Activated CD8-positive, alpha-beta memory T cell treated with anti-CD3 and anti-CD28 coated beads, Interleukin-2, amount 50 U/mL, for 1 hour (primary cell): ENCODE data around the gene STT3B.
A peak's percentile ranks its signal among the peaks of the same experiment; 100 is the strongest.
"Not testable (repeated sequence)": the region's sequence is repeated elsewhere in the genome, so short reads cannot be mapped to it uniquely, and the experiment has no call there.

Experiments used
- DNase-seq: peaks from one replicate; pipeline ENCODE4 v3.0.0-alpha.2; 2020; ENCODE audit errors: extremely low read depth

Gene STT3B

GRCh38 chr3:31532587-31533168, at the start of gene STT3B:
Gene STT3B, plus strand, starts transcription at chr3:31532925. Its CDS starts 74 bp downstream, at chr3:31532999.
- peak; percentile 39 for DNase-seq

- no peak for DNase-seq
Measured at GRCh38 chr3:31483776-31484175, 48.9 kb upstream of the STT3B start.

DNA sequence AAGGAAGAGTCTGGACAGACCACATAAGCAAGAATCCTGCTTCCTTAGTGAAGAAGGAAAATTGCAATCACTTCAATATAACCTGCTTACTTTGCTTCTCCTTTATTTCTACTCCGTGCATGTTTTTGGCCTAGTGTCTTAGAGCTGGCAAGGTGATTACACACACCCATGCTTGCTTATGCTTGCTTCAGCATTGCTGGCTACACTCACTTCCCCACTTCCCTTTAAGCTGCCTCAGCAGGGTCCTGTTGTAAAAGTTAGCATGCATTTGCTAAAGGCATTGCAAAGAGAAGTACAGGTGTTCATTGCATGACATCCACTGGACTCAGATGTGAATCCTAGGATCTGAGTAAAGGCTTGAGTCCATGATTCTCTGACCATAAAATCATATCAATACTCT, 47.5 kb upstream of the STT3B start:
- DNase-seq = no peak

DNA sequence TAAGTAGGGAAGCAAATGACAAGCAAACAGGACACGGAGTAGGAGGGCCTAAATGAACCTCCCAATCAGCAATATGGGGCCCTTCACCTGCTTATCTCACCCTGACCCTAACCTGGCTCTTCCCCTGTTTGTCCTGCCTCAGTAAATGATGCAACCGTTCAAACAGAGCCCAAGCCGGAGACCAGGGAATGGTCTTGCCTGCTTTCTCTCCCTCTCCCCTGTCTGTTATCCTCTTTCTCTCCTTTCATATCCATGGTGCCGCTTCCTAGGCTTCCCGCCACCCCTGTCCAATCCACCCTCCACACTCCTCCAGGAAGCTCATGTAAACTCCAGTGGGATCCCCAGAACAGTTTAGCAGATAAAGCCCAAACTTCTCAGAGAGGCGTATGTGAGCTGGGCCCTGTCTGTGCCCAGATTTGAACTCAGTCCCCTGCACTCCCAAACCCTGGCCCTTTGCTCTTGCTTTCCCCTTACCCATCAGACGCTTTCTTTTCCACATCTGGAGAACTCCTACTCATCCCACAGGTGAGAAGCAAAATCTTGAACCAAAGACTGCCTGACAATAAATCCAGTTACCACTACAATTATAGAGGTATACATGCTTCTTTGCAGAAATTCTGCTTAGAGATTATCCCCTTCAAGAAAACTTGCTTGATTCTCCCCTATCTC, 45.7 kb upstream of the STT3B start:
- DNase-seq = no peak

DNA sequence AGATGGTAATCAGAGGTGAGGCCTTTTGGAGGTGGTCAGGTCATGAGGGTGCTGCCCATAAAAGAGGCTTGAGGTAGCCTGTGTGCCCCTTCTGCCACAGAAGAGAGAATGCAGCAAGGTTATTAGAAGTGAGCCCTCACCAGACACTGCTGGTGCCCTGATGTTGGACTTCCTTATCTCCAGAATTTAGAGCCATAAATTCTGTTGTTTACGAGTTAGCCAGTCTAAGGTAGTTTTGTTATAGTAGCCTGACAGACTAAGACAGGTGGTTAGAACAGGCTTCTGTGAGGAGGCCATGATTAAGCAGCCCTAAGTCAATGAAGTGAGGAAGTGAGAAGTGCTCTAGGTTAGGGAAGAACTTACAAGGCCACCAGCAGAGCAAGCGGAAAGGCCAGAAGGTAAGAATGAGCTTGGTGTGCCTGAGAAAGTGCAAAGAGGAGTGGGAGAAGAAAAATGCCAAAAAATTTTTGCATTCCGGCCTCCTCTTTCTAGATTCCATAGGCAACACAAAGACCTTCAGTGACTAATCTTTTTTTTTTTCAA, 44.2 kb upstream of the STT3B start:
- no peak for DNase-seq

DNA sequence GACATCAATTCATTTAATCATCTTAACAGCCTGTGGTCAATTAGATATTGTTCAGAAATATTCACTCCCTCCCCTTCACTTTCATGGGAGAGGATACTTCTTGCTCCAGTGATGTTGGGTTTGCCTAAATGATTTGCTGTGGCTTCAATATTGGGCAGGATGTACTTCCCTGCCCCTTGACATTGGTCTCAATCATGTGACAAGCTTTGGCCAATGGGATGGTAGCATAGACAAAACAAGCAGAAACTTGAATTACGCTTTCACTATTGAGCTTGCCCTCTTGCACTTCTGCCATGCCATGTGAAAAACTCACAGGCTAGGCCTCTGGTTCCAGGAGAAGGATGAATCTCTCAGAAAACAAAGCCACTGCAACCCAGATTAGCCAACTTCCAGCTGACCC, 42.2 kb upstream of the STT3B start:
- DNase-seq = no peak

DNA sequence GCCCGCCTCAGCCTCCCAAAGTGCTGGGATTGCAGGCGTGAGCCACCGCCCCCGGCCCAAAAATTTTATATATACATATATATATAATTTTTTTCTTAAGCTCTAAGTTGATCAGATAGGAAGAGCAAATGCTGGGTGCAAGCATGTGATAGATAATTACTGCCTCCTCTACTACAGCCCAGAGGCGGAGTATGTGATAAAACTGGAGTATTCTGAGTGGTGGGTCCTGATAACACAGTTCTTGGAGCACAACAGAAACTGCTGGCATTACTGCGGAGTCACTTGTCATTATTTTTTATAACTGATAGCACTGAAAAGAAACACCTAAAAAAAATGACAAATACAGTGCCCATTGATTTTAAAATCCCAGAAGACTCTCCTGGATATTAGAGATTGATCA, 41.1 kb upstream of the STT3B start:
- no peak for DNase-seq

DNA sequence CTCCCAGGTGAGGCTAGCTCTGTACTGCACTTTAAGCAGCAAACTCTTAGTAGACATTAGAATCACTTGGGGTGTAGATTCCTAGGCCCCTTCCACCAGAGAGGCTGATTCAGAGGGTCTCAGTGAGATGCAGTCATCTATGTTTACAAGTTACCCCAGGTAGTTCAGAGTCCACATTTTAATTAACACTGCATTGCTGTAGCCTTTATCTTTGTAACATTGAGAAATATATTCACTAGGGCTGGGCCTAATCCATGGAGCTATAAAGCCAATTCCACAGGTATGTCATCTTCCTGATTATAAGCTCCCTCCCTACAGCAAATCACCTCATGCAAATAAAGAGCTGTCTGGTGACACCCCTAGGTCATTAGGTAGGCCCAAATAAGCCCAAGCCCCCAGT, 39.6 kb upstream of the STT3B start:
- DNase-seq = no peak

DNA sequence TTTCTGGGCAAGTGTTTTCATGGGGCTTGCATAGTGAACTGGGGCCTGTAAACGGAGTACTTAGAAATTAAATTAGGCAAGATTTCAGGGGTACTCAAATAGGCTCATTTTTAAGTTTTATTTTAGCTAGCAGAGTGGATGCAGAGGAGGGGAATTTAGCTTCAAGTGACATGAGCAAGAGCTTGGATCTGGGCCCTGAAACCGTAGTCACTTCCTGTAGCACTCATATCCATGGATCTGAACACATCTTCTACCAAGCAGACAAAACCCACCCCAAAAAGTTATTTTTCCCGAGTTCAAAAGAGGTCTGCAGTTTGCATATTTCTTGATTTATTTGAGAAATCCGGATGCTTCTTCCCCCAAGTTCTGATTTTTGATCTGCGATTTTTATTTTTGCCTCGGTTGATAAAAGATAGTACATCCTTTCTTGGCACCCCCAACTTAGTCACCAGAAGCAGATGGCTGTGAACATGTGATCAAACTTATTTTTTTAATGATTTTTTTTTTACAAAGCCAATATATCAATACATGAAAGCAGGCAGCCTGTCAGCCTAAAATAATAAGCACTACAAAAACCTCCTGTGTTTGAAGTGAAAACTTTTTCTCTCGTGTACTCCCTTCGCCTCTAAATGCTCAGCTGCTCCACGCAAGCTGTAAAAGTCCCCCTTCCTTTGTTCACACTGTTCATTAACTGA, 36.6 kb upstream of the STT3B start:
- no peak for DNase-seq

- DNase-seq = no peak
Measured at GRCh38 chr3:31498791-31499190, 33.9 kb upstream of the STT3B start.

GRCh38 chr3:31499281-31499680, 33.4 kb upstream of the STT3B start:
- DNase-seq = no peak

- DNase-seq = no peak
Measured at GRCh38 chr3:31502803-31503221, 29.9 kb upstream of the STT3B start.

DNA sequence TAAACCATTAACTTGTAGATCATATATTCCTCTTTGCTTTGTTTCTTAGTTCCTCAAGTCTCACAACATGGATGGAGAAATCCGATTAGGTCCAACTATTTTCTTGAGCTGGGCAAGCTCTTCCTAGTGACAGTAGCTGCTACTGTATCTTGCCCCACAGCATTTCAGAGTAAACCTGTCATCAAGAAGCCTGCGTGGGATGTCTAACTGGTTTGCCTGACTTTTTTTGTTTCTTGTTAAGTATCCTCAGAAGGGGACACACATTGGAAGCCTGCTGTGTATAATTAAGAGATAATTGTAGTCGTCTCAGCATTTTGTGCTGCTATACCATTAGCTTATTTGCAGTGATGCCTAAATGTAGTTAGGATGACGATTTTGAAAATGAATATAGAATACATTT, 29.3 kb upstream of the STT3B start:
- no peak for DNase-seq

- DNase-seq = no peak
Measured at GRCh38 chr3:31504230-31504629, 28.5 kb upstream of the STT3B start.

DNA sequence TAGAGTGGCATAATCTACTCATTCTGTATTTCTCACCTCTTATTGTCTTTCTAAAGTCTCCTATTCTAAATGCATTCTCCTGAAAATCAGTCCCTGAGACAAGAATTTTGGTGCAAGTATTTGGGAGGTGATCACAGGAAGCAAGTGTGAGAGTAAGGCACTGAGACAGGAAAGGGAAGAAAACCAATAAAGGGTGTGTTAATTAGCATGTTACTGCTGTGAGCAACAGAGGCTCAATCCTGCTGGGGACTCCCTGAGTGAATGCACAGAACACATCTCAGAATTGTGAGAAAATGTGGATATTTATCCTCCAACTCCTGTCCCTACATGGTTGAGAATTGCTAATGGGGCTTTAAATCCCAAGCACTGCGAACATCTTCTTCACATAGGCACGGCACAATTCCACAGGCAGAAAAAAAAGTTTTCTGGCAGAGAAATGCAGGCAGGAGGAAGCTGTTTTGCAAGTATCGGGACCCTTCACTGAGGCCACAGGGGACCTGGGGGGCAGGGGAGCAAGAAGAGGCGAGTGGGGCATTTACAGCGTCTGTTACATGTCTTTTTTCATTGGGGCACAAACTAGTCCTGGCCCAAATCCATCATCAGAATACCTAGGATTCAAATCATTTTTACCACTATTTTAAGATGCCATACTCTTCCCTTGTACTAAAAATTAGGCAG, 27.2 kb upstream of the STT3B start:
- DNase-seq = no peak

- DNase-seq = not testable (repeated sequence)
Measured at GRCh38 chr3:31506515-31506914, 26.2 kb upstream of the STT3B start.

DNA sequence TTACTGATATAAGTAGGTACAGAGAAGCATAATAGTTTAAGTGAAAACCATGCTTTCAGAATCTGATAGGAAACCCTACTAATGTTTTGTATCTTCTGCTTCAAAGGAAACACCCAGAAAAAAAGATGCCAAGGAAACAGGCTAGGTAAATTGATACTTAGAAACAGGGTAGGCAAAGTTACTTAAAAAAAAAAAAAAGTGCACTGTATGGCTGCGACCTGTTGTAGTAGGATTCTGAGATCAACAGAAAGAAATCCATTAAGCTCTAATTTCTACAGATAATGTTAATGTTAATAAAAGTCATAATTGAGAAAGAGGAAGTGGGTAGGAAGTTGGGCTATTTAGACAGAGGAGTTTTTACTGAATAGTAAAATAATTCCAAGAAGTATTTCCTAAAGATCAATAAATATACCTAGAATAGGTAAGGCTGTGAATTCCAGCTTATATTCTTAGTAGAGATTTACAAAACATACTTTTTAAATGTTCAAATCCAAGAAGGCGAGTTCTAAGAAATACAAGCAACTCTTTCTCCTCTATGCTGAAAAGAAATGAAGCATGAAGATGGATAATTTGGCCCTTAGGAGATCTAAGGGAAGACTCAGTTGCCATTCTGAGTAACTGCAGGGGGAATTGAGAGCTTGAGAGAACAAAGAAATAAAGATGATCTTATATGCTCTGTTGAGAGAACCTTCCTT, 24.1 kb upstream of the STT3B start:
- DNase-seq = no peak

- DNase-seq = no peak
Measured at GRCh38 chr3:31509147-31509728, 23.5 kb upstream of the STT3B start.

- no peak for DNase-seq
Measured at GRCh38 chr3:31514570-31514969, 18.2 kb upstream of the STT3B start.

DNA sequence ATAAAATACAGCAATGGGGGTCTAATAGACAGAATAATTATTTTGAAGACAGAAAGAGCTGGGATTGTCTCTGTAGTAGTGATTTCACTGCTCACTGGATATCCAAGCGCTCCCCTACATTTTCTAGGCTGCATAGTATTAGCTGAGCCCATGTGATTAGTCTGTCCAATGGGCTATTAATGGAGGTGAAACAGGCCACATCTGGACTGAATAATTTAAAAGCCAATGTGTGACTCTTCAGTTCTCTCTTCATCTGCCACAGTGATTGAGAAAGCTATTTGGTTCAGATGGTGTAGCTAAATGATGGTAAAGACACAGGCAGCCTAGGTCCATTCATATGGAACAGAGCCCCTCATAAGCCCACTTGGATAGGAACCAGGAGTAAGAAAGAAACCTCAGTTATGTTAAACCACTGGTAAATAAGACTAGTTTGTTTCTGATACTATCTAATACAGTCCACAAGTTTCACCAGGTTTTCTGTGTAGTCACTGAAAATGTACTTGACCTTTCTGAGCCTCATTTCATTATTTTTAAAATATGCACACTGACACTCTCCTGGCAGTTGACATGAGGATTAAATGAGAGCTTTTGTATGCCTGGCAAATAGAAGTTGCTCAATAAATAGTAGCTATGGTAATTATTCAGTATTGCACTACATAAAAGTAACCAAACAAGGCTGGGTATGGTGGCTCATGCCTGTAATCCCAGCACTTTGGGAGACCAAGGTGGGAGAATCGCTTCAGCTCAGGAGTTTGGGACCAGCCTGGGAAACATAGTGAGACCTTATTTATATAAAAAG, 17.0 kb upstream of the STT3B start:
- no peak for DNase-seq

GRCh38 chr3:31516757-31517156, 16.0 kb upstream of the STT3B start:
- DNase-seq = no peak
